H9 (cell line): ENCODE data around the gene ALDH1B1. TPM values are rescaled to one million over a fixed set of nuclear protein-coding genes. Genes with fewer than 3 reads are reported as not detected.

ENCODE experiments used
- DNase-seq: peaks from one replicate; pipeline ENCODE4 v3.0.0-alpha.2; 2017
- H2AFZ ChIP-seq: one replicate; pipeline ENCODE4 v1.6.1; 2013; ENCODE audit warnings: mild to moderate bottlenecking, low read length, control low read depth, moderate library complexity
- H2AK5ac ChIP-seq: 2 replicates; pipeline ENCODE4 v1.6.1; 2013; ENCODE audit warnings: low read length, control low read depth, mixed read lengths; ENCODE audit not compliant: insufficient read length
- H2BK120ac ChIP-seq: one replicate; pipeline ENCODE4 v1.6.1; 2013; ENCODE audit warnings: low read depth, mild to moderate bottlenecking, low read length, control low read depth, inconsistent platforms; ENCODE audit not compliant: poor library complexity, severe bottlenecking
- H2BK12ac ChIP-seq: 2 replicates; pipeline ENCODE4 v1.6.1; 2013; ENCODE audit warnings: low read length, control low read depth, mixed read lengths, low read depth; ENCODE audit not compliant: insufficient read length
- H2BK15ac ChIP-seq: 2 replicates; pipeline ENCODE4 v1.6.1; 2013; ENCODE audit warnings: low read depth, low read length, control low read depth
- H2BK20ac ChIP-seq: one replicate; pipeline ENCODE4 v1.6.1; 2013; ENCODE audit warnings: low read depth, mild to moderate bottlenecking, low read length, control low read depth, inconsistent platforms; ENCODE audit not compliant: poor library complexity, severe bottlenecking
- H2BK5ac ChIP-seq: 2 replicates; pipeline ENCODE4 v1.6.1; 2013; ENCODE audit warnings: low read length, control low read depth, mixed read lengths; ENCODE audit not compliant: insufficient read length
- H3K14ac ChIP-seq: 2 replicates; pipeline ENCODE4 v1.6.1; 2013; ENCODE audit warnings: low read length, control low read depth; ENCODE audit not compliant: insufficient read depth
- H3K18ac ChIP-seq: 2 replicates; pipeline ENCODE4 v1.6.1; 2013; ENCODE audit warnings: low read depth, mild to moderate bottlenecking, mixed read lengths, low read length, control low read depth; ENCODE audit not compliant: insufficient read length
- H3K23ac ChIP-seq: 2 replicates; pipeline ENCODE4 v1.6.1; 2013; ENCODE audit warnings: low read length, control low read depth, mixed read lengths, low read depth; ENCODE audit not compliant: insufficient read length
- H3K23me2 ChIP-seq: 2 replicates; pipeline ENCODE4 v1.6.1; 2013; ENCODE audit warnings: low read depth, mild to moderate bottlenecking, mixed read lengths, low read length, control low read depth; ENCODE audit not compliant: insufficient read length, poor library complexity, severe bottlenecking
- H3K27ac ChIP-seq: 2 replicates; pipeline ENCODE4 v1.5.1; 2013; ENCODE audit warnings: low read length, control low read depth, mixed read lengths, low read depth; ENCODE audit not compliant: insufficient read length
- H3K27me3 ChIP-seq: 2 replicates; pipeline ENCODE4 v1.6.1; 2013; ENCODE audit warnings: low read length, control low read depth, inconsistent platforms; ENCODE audit not compliant: insufficient read depth
- H3K4ac ChIP-seq: 2 replicates; pipeline ENCODE4 v1.6.1; 2013; ENCODE audit warnings: low read depth, mild to moderate bottlenecking, control low read depth, inconsistent platforms, low read length, moderate library complexity
- H3K4me1 ChIP-seq: 2 replicates; pipeline ENCODE4 v1.6.1; 2013; ENCODE audit warnings: low read length, control low read depth, inconsistent platforms; ENCODE audit not compliant: insufficient read depth
- H3K4me2 ChIP-seq: 2 replicates; pipeline ENCODE4 v1.6.1; 2013; ENCODE audit warnings: low read length, control low read depth, mixed read lengths; ENCODE audit not compliant: insufficient read length, insufficient read depth
- H3K56ac ChIP-seq: 2 replicates; pipeline ENCODE4 v1.6.1; 2013; ENCODE audit warnings: low read depth, mild to moderate bottlenecking, mixed read lengths, low read length, control low read depth; ENCODE audit not compliant: insufficient read length
- H3K79me1 ChIP-seq: 2 replicates; pipeline ENCODE4 v1.6.1; 2013; ENCODE audit warnings: low read depth, mild to moderate bottlenecking, moderate library complexity, low read length, control low read depth, inconsistent platforms; ENCODE audit not compliant: insufficient read depth, poor library complexity, severe bottlenecking
- H3K79me2 ChIP-seq: 2 replicates; pipeline ENCODE4 v1.6.1; 2013; ENCODE audit warnings: low read length, control low read depth, inconsistent platforms; ENCODE audit not compliant: insufficient read depth
- H3K9ac ChIP-seq: 2 replicates; pipeline ENCODE4 v1.6.1; 2013; ENCODE audit warnings: low read length, control low read depth, mixed read lengths; ENCODE audit not compliant: insufficient read length; ENCODE audit errors: extremely low read depth
- H3K9me3 ChIP-seq: one replicate; pipeline ENCODE4 v1.6.1; 2013; ENCODE audit warnings: low read depth, low read length, inconsistent platforms; ENCODE audit not compliant: control insufficient read depth
- H3T11ph ChIP-seq: one replicate; pipeline ENCODE4 v1.6.1; 2013; ENCODE audit warnings: mild to moderate bottlenecking, low read length, control low read depth, inconsistent platforms
- H4K20me1 ChIP-seq: one replicate; pipeline ENCODE4 v1.6.1; 2013; ENCODE audit not compliant: control insufficient read depth, insufficient read length, insufficient read depth
- H4K5ac ChIP-seq: 2 replicates; pipeline ENCODE4 v1.6.1; 2013; ENCODE audit warnings: low read depth, mild to moderate bottlenecking, mixed read lengths, low read length, control low read depth; ENCODE audit not compliant: insufficient read length
- H4K8ac ChIP-seq: replicated peaks from 2 replicates; pipeline ENCODE4 v1.6.1; 2013; ENCODE audit warnings: low read length, control low read depth, mixed read lengths, low read depth; ENCODE audit not compliant: insufficient read length
- H4K91ac ChIP-seq: 2 replicates; pipeline ENCODE4 v1.6.1; 2013; ENCODE audit warnings: low read depth, mild to moderate bottlenecking, moderate library complexity, mixed read lengths, low read length, control low read depth; ENCODE audit not compliant: insufficient read length
- H3K27ac Mint-ChIP-seq, 3 experiments: 2 replicates in 2 of 3; 3 replicates in 1 of 3; pipeline ENCODE4 v1.8.0; 2020 to 2021; ENCODE audit warnings: mixed read lengths in 3 of 3, mild to moderate bottlenecking in 1 of 3, moderate library complexity in 1 of 3
- H3K27me3 Mint-ChIP-seq: 2 replicates; pipeline ENCODE4 v1.8.0; 2021; ENCODE audit warnings: low read depth, mild to moderate bottlenecking, moderate library complexity, mixed read lengths
- H3K36me3 Mint-ChIP-seq, 3 experiments: 2 replicates in 2 of 3; 3 replicates in 1 of 3; pipeline ENCODE4 v1.8.0; 2020 to 2021; ENCODE audit warnings: low read depth in 3 of 3, mixed read lengths in 3 of 3; ENCODE audit not compliant: insufficient read depth in 1 of 3
- H3K4me1 Mint-ChIP-seq, 2 experiments: 2 replicates each; pipeline ENCODE4 v1.8.0; 2020; ENCODE audit warnings: mixed read lengths in 2 of 2
- H3K4me3 Mint-ChIP-seq, 2 experiments: 2 replicates in 1 of 2; 3 replicates in 1 of 2; pipeline ENCODE4 v1.8.0; 2020 to 2021; ENCODE audit warnings: mild to moderate bottlenecking in 2 of 2, mixed read lengths in 2 of 2, moderate library complexity in 1 of 2
- H3K9me3 Mint-ChIP-seq, 2 experiments: 2 replicates in 1 of 2; 3 replicates in 1 of 2; pipeline ENCODE4 v1.8.0; 2020; ENCODE audit warnings: mild to moderate bottlenecking in 2 of 2, mixed read lengths in 2 of 2, moderate library complexity in 1 of 2
- WGBS: extraction: QIAGEN DNeasy Blood & Tissue Kit; methylation state at CpG from one replicate; pipeline ENCODE4 v1.1.7; 2013; ENCODE audit warnings: missing lambda C conversion rate, low lambda C conversion rate, mixed read lengths; ENCODE audit not compliant: insufficient read length; ENCODE audit errors: extremely low coverage; 5-methylcytosine and 5-hydroxymethylcytosine counted together
- long read RNA-seq: library from polyadenylated mRNA; unstranded; transcript quantifications from one replicate; pipeline ENCODE4 v2.0.0, GENCODE V29; 2020
- total RNA-seq: library from RNA; stranded (reverse); gene quantifications from 2 replicates; pipeline ENCODE4 v1.2.1, GENCODE V29; 2021
- TF ChIP-seq, protein P1 (sequence below): fragments of 200-600 bp; sonication (generic); conservative IDR thresholded peaks from 3 replicates; pipeline ENCODE4 v1.8.0; 2021; ENCODE audit warnings: antibody characterized with exemption, mild to moderate bottlenecking

Gene ALDH1B1
- 49.6 and 51.5 TPM in 2 replicates for total RNA-seq
- long read RNA-seq, transcript ALDH1B1-201 (2 exons, 3,066 nt) = major isoform, 487 of 516 reads
- long read RNA-seq, transcript ALDH1B1-202 (3 exons, 584 nt) = minor isoform, 5 of 516 reads
- long read RNA-seq, partial matches to known transcripts = 20 of 516 reads
- long read RNA-seq, other reads (novel, unspliced or antisense) = 4 of 516 reads

DNA sequence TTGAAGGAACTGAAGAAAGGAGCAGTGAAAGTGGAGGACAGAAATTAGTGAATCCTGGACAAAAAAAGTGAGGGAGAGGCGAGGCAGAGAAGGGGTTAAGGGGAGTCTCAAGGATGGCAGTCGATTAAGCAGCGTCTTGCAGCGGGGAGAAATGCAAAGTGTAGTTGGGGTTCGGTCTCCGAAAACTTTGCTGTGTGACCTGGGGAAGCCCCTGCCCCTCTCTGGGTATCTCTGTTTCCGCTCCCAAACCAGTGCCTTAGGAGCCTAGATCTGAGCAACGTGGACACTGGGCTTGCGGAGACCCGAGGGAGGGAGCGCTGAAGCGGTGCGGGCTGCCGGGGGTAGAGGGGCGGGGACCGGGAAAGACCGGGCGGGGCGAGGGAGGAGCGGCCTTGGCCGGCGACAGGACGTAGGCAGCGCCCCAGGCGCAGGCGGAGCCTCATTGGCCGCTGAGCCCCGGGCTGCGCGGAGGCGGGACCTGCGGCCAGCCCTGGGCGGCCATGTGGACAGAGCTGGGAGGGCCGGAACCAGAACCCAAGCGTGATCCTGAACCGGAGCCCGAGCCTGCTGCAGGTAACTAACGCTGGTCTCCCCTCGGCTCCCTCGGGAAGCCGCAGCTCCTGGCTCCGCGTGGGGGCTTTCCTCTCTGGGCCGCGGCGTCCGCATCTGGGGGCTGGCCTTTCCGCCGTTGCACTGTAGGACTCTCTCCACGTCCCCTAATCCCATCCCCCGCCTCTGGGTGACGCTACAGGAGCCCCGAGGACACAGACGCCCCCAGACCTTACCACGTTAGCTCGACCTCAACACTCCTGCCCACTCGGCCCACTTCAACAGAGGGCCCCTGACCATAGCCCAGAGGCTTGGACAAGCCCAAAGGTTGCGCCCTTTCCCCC lies at the start of gene ALDH1B1:
TSS of gene ALDH1B1 (plus strand) at position 468 of the 893 bp plus-strand sequence. CDS start 3,047 bp downstream, outside the sequence.
- Histone ChIP-seq H4K20me1 (no peaks in the 10 kb centered on the region), H3K14ac (peak within 1 kb of the TSS; percentile 86), H3K4ac (no peak within 1 kb of the TSS), H3K23me2 (peaks cover 10% of the 10 kb centered on the region), H3K4me2 (peak within 1 kb of the TSS; percentile 95), H3K9me3 (no peaks in the 10 kb centered on the region), H3K27ac (no peak within 1 kb of the TSS), H3K4me1 (peaks cover 3% of the 10 kb centered on the region; the same call in 1 of the 2 replicates), H3T11ph (no peak within 1 kb of the TSS), H2AFZ (no peak within 1 kb of the TSS), H2BK120ac (no peak within 1 kb of the TSS), H3K79me2 (peaks cover 13% of the 10 kb centered on the region; the same call in 1 of the 2 replicates), H3K27me3 (peaks cover 2% of the 10 kb centered on the region; the same call in 1 of the 2 replicates), H3K23ac (no peak within 1 kb of the TSS), H2BK12ac (no peak within 1 kb of the TSS), H2AK5ac (no peak within 1 kb of the TSS), H4K91ac (no peak within 1 kb of the TSS), H2BK15ac (no peak within 1 kb of the TSS), H3K18ac (peak within 1 kb of the TSS; percentile 84), H4K5ac (no peak within 1 kb of the TSS), H2BK20ac (no peak within 1 kb of the TSS), H3K56ac (no peak within 1 kb of the TSS), H4K8ac (no peak within 1 kb of the TSS), H3K79me1 (no peaks in the 10 kb centered on the region), H3K9ac (peak within 1 kb of the TSS; percentile 73), H2BK5ac (no peak within 1 kb of the TSS)
- Mint-ChIP-seq H3K9me3 (no peaks in the 10 kb centered on the region; a peak in 2 of 5 replicates), H3K27me3 (peaks cover 32% of the 10 kb centered on the region), H3K4me1 (peaks cover 26 to 28% of the 10 kb centered on the region in 2 experiments), H3K27ac (peak within 1 kb of the TSS; percentile 85 to 90 (median 86)), H3K36me3 (peaks cover 29 to 33% (median 30%) of the 10 kb centered on the region in 3 experiments; a peak in 6 of 7 replicates), H3K4me3 (peak within 1 kb of the TSS; percentile 93 to 97)
- no CpG with 5 or more reads among the region's 58 CpGs for WGBS
- TF ChIP-seq, protein P1, sequence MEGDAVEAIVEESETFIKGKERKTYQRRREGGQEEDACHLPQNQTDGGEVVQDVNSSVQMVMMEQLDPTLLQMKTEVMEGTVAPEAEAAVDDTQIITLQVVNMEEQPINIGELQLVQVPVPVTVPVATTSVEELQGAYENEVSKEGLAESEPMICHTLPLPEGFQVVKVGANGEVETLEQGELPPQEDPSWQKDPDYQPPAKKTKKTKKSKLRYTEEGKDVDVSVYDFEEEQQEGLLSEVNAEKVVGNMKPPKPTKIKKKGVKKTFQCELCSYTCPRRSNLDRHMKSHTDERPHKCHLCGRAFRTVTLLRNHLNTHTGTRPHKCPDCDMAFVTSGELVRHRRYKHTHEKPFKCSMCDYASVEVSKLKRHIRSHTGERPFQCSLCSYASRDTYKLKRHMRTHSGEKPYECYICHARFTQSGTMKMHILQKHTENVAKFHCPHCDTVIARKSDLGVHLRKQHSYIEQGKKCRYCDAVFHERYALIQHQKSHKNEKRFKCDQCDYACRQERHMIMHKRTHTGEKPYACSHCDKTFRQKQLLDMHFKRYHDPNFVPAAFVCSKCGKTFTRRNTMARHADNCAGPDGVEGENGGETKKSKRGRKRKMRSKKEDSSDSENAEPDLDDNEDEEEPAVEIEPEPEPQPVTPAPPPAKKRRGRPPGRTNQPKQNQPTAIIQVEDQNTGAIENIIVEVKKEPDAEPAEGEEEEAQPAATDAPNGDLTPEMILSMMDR = peak; percentile 43; the same call in 2 of the 3 replicates
- DNase-seq = peak; percentile 93
